Neuronal stem cell (in vitro differentiated cells): ENCODE measurements around the gene ZNF407.

Source experiments
- DNase-seq: peaks from one replicate; pipeline ENCODE4 v3.0.0-alpha.2; 2013; ENCODE audit warnings: low spot score
- H2AFZ ChIP-seq: one replicate; pipeline ENCODE4 v1.6.1; 2013; ENCODE audit warnings: mild to moderate bottlenecking, low read length, inconsistent platforms
- H2AK5ac ChIP-seq: 2 replicates; pipeline ENCODE4 v1.6.1; 2013; ENCODE audit warnings: low read depth, mild to moderate bottlenecking, inconsistent platforms, low read length, moderate library complexity, mixed read lengths
- H2BK120ac ChIP-seq: 2 replicates; pipeline ENCODE4 v1.6.1; 2013; ENCODE audit warnings: low read depth, mild to moderate bottlenecking, inconsistent platforms, low read length, moderate library complexity, mixed read lengths
- H2BK12ac ChIP-seq: one replicate; pipeline ENCODE4 v1.6.1; 2013; ENCODE audit warnings: low read length, inconsistent platforms
- H2BK15ac ChIP-seq: 2 replicates; pipeline ENCODE4 v1.6.1; 2013; ENCODE audit warnings: mild to moderate bottlenecking, low read length, inconsistent platforms, mixed read lengths
- H2BK5ac ChIP-seq: one replicate; pipeline ENCODE4 v1.6.1; 2013; ENCODE audit warnings: inconsistent platforms, mild to moderate bottlenecking, low read length, moderate library complexity
- H3K14ac ChIP-seq: one replicate; pipeline ENCODE4 v1.6.1; 2013; ENCODE audit warnings: low read length, inconsistent platforms
- H3K18ac ChIP-seq: 2 replicates; pipeline ENCODE4 v1.6.1; 2013; ENCODE audit warnings: low read length, inconsistent platforms
- H3K23ac ChIP-seq: 2 replicates; pipeline ENCODE4 v1.6.1; 2013; ENCODE audit warnings: low read depth, mild to moderate bottlenecking, mixed read lengths, low read length, inconsistent platforms; ENCODE audit not compliant: poor library complexity
- H3K27ac ChIP-seq: replicated peaks from 3 replicates; pipeline ENCODE4 v1.5.1; 2013; ENCODE audit warnings: low read length, inconsistent platforms
- H3K27me3 ChIP-seq, 3 experiments: 2 replicates each; pipeline ENCODE4 v1.6.1; 2013; ENCODE audit warnings: low read length in 3 of 3, mild to moderate bottlenecking in 2 of 3, inconsistent platforms in 1 of 3, low read depth in 1 of 3, mixed read lengths in 1 of 3, moderate library complexity in 1 of 3; ENCODE audit not compliant: control insufficient read depth in 3 of 3, insufficient read depth in 3 of 3
- H3K36me3 ChIP-seq, 2 donors: replicated peaks in 1 of 2; 2 replicates each; pipeline ENCODE4 v1.6.1; 2013; ENCODE audit warnings: low read length in 2 of 2; ENCODE audit not compliant: control insufficient read depth in 2 of 2, insufficient read depth in 2 of 2
- H3K4ac ChIP-seq: 2 replicates; pipeline ENCODE4 v1.6.1; 2013; ENCODE audit warnings: inconsistent platforms, mild to moderate bottlenecking, low read length, moderate library complexity
- H3K4me1 ChIP-seq, 2 donors: 1 replicate in 1 of 2; 2 replicates in 1 of 2; pipeline ENCODE4 v1.6.1; 2013; ENCODE audit warnings: low read length in 2 of 2, low read depth in 1 of 2; ENCODE audit not compliant: control insufficient read depth in 2 of 2, insufficient read depth in 1 of 2
- H3K4me2 ChIP-seq: one replicate; pipeline ENCODE4 v1.6.1; 2013; ENCODE audit warnings: mild to moderate bottlenecking, low read length, inconsistent platforms; ENCODE audit not compliant: insufficient read depth, poor library complexity, severe bottlenecking
- H3K4me3 ChIP-seq, 2 donors: 2 replicates each; pipeline ENCODE4 v1.5.1; 2013; ENCODE audit warnings: low read length in 2 of 2, mild to moderate bottlenecking in 2 of 2, inconsistent platforms in 1 of 2, moderate library complexity in 1 of 2
- H3K79me1 ChIP-seq: one replicate; pipeline ENCODE4 v1.6.1; 2013; ENCODE audit warnings: low read depth, mild to moderate bottlenecking, inconsistent platforms, low read length, moderate library complexity
- H3K9ac ChIP-seq: one replicate; pipeline ENCODE4 v1.6.1; 2013; ENCODE audit warnings: mild to moderate bottlenecking, low read depth, low read length, inconsistent platforms; ENCODE audit not compliant: poor library complexity
- H3K9me3 ChIP-seq, 2 donors: replicated peaks in 1 of 2; 2 replicates each; pipeline versions ENCODE3 to v1.6.1; 2013; ENCODE audit warnings: low read length in 2 of 2, mild to moderate bottlenecking in 2 of 2, inconsistent platforms in 1 of 2, low read depth in 1 of 2, mixed read lengths in 1 of 2, moderate library complexity in 1 of 2; ENCODE audit not compliant: control insufficient read depth in 2 of 2, insufficient read depth in 1 of 2
- H4K8ac ChIP-seq: one replicate; pipeline ENCODE4 v1.6.1; 2013; ENCODE audit warnings: low read depth, mild to moderate bottlenecking, inconsistent platforms, low read length, moderate library complexity
- H4K91ac ChIP-seq: one replicate; pipeline ENCODE4 v1.6.1; 2013; ENCODE audit warnings: low read length, low read depth, mild to moderate bottlenecking, inconsistent platforms; ENCODE audit not compliant: poor library complexity
- WGBS, 2 donors: extraction: QIAGEN DNeasy Blood & Tissue Kit; methylation state at CpG; one replicate each; pipeline ENCODE4 v1.1.7; 2013; ENCODE audit warnings: missing lambda C conversion rate in 2 of 2, mixed read lengths in 1 of 2; ENCODE audit not compliant: insufficient read length in 2 of 2, insufficient replicate concordance in 1 of 2; ENCODE audit errors: extremely low coverage in 2 of 2; 5-methylcytosine and 5-hydroxymethylcytosine counted together

ZNF407 gene

GRCh38 chr18:74632856-74633255 lies 35.2 kb downstream of the ZNF407 start:
- no CpG with 5 or more reads among the region's 4 CpGs for WGBS, 2 donors

GRCh38 chr18:74633652-74634352 lies 36.1 kb downstream of the ZNF407 start:
- Histone ChIP-seq H3K18ac (no peak overlapping the region), H3K27ac (no peak overlapping the region), H3K23ac (no peak overlapping the region), H4K91ac (no peak overlapping the region), H3K79me1 (no peaks in the 10 kb centered on the region), H2AK5ac (no peak overlapping the region), H3K27me3 (no peaks in the 10 kb centered on the region), H2BK12ac (no peak overlapping the region), H3K4me1 (no peaks in the 10 kb centered on the region), H3K4me3 (no peak overlapping the region), H2AFZ (no peak overlapping the region), H4K8ac (no peak overlapping the region), H3K14ac (no peak overlapping the region), H2BK120ac (no peak overlapping the region), H2BK5ac (no peak overlapping the region), H3K9me3 (no peaks in the 10 kb centered on the region), H2BK15ac (no peak overlapping the region), H3K36me3 (peaks cover 0 to 26% of the 10 kb centered on the region in 2 donors), H3K9ac (no peak overlapping the region), H3K4me2 (no peak overlapping the region), H3K4ac (no peak overlapping the region)
- WGBS, 2 donors, result no CpG with 5 or more reads among the region's 13 CpGs
- no peak for DNase-seq

More at GRCh38 chr18:74632856-74633255, 35.2 kb downstream of the ZNF407 start:
- Histone ChIP-seq H3K36me3 (peaks cover 0 to 26% of the 10 kb centered on the region in 2 donors), H2BK12ac (no peak overlapping the region), H3K27ac (no peak overlapping the region), H3K4me2 (no peak overlapping the region), H3K27me3 (no peaks in the 10 kb centered on the region), H3K18ac (no peak overlapping the region), H2BK120ac (no peak overlapping the region), H4K91ac (no peak overlapping the region), H3K4ac (no peak overlapping the region), H3K23ac (no peak overlapping the region), H3K4me1 (no peaks in the 10 kb centered on the region), H2AK5ac (no peak overlapping the region), H3K9me3 (no peaks in the 10 kb centered on the region), H3K9ac (no peak overlapping the region), H2BK5ac (no peak overlapping the region), H4K8ac (no peak overlapping the region), H3K14ac (no peak overlapping the region), H2BK15ac (no peak overlapping the region), H2AFZ (no peak overlapping the region), H3K79me1 (no peaks in the 10 kb centered on the region), H3K4me3 (no peak overlapping the region)
- DNase-seq, result no peak

DNA sequence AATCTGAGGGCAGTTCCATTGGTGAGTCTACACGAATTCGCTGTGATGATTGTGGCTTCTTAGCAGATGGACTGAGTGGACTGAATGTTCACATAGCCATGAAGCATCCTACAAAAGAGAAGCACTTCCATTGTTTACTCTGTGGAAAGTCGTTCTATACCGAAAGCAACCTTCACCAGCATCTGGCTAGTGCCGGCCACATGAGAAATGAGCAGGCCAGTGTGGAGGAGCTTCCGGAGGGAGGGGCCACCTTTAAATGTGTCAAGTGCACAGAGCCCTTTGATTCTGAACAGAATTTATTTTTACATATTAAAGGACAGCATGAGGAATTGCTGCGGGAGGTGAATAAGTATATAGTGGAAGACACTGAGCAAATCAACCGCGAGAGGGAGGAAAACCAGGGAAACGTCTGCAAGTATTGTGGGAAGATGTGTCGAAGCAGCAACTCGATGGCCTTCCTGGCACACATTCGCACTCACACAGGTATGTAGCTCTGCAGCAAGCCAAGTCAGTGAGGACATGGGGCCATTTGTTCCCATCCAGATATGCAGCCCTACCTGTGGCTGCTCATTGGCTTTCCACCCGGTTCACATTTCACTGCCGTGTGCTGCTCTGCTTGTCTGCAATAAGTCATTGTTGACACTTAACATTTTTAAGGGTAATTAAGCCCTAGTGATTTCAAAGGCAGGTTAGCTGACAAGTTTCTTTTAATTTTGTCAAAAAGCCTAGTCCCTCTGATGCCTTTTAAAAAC lies 37.7 kb downstream of the ZNF407 start:
- no peak overlapping the region for H2AFZ ChIP-seq
- H4K91ac ChIP-seq, result no peak overlapping the region
- H3K4me3 ChIP-seq, result no peak overlapping the region
- no CpG with 5 or more reads among the region's 15 CpGs for WGBS, 2 donors
- DNase-seq, result no peak
- no peak overlapping the region for H4K8ac ChIP-seq
- peaks cover 0 to 26% of the 10 kb centered on the region in 2 donors for H3K36me3 ChIP-seq
- H2BK120ac ChIP-seq, result no peak overlapping the region
- no peak overlapping the region for H2BK12ac ChIP-seq
- H3K23ac ChIP-seq, result no peak overlapping the region
- H3K79me1 ChIP-seq, result no peaks in the 10 kb centered on the region
- H3K18ac ChIP-seq, result no peak overlapping the region
- no peak overlapping the region for H3K4ac ChIP-seq
- H3K9ac ChIP-seq, result no peak overlapping the region
- no peaks in the 10 kb centered on the region for H3K4me1 ChIP-seq
- no peak overlapping the region for H3K14ac ChIP-seq
- H3K4me2 ChIP-seq, result no peak overlapping the region
- H2AK5ac ChIP-seq, result no peak overlapping the region
- no peaks in the 10 kb centered on the region for H3K9me3 ChIP-seq
- no peak overlapping the region for H2BK15ac ChIP-seq
- no peak overlapping the region for H2BK5ac ChIP-seq
- no peaks in the 10 kb centered on the region for H3K27me3 ChIP-seq
- H3K27ac ChIP-seq, result no peak overlapping the region

- Histone ChIP-seq H4K8ac (no peak overlapping the region), H2BK15ac (no peak overlapping the region), H3K79me1 (no peaks in the 10 kb centered on the region), H2BK120ac (no peak overlapping the region), H3K23ac (no peak overlapping the region), H3K4ac (no peak overlapping the region), H4K91ac (no peak overlapping the region), H2AFZ (no peak overlapping the region), H2AK5ac (no peak overlapping the region), H3K27ac (no peak overlapping the region), H3K14ac (no peak overlapping the region), H3K4me1 (no peaks in the 10 kb centered on the region), H3K9me3 (no peaks in the 10 kb centered on the region), H3K4me3 (no peak overlapping the region), H3K9ac (no peak overlapping the region), H3K27me3 (no peaks in the 10 kb centered on the region), H3K18ac (no peak overlapping the region), H3K4me2 (no peak overlapping the region), H2BK5ac (no peak overlapping the region), H3K36me3 (peaks cover 0 to 23% of the 10 kb centered on the region in 2 donors), H2BK12ac (no peak overlapping the region)
- DNase-seq, result no peak
- no CpG with 5 or more reads among the region's 1 CpG for WGBS, 2 donors
These were observed 39.4 kb downstream of the ZNF407 start for GRCh38 chr18:74637070-74637469.
